NCI-H345 treated with DMSO at 0.1 percent for 48 hours (cell line): ENCODE measurements around the gene LAS1L.
"Not testable (repeated sequence)": the region's sequence is repeated elsewhere in the genome, so short reads cannot be mapped to it uniquely, and the experiment has no call there.

Experiments
- DNase-seq: peaks from one replicate; lab custom pipeline; 2025; ENCODE audit not compliant: unreplicated experiment; lab: John Stamatoyannopoulos, UW

Gene LAS1L

DNA sequence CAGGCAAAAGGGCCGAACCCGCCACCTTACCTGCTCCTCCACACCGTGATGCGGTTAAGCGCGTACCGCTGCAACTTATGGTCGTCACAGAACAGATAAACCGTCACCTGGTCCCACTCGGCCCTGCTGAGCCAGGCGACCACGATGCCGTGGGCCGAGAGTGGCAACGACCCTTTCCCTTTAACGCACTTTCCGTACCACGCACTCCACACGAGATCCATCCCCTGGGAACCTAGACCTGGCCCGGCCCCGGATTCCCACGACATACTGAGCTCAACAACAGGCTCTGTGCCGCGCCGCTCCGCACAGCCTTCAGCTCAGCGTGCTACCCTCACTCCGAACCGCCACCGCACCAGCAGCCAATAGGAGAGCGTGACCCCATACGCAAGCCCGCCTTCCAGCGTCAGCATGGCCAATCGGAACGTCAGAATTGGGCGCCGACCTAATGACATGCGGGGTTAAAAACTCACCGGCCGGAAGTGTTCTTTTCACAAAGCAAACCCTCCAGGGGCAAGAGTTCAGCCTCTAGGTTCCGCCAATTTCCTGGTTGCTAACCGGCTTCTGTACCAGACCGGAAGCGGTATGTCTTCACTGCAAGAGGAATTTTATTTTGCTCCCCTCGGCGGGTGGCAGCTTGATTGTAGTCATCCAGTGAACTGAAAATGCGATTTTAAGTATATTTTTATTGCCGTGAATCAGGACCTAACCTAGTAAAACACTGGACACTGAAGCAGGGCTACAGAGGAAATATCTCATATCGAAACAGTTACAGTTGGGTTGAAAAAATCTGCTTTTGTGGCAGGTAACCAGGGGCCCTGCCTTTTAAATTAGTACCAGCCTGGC, at the start of gene LAS1L:
Gene LAS1L (minus strand): TSS at position 338 of the 843 bp plus-strand sequence. CDS start 72 bp downstream, at position 266.
- DNase-seq, result peak; percentile 87

DNA sequence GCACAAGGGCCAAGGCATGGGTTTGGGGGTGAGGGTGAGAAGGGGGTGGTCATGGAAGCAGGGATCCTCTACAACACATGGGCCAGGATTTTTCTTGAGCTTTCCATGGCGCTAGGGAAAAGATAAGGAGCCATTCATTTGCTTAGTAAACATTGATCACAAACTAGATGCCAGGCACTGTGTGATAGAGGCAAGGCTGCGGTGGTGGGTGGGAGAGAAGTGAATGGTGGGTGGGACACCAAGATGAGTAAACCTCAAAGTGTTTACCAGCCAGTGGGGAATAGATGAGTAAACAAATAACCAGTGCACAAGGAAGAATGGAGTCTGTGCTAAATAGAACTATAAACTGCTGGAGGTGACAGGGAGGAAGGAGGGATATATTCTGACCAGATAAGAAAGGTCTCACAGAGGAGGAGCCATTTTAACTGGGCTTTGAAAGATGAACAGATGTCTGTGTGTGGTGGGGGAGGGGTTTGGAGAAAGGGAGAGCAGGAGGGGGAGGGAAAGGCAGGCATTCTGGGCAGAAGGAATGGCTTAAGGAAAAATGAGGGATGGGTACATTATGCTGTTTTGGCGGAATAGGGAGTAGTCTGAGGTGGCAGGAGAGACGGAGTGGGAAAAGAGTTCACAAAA, 48.0 kb upstream of the LAS1L start:
- no peak for DNase-seq

DNA sequence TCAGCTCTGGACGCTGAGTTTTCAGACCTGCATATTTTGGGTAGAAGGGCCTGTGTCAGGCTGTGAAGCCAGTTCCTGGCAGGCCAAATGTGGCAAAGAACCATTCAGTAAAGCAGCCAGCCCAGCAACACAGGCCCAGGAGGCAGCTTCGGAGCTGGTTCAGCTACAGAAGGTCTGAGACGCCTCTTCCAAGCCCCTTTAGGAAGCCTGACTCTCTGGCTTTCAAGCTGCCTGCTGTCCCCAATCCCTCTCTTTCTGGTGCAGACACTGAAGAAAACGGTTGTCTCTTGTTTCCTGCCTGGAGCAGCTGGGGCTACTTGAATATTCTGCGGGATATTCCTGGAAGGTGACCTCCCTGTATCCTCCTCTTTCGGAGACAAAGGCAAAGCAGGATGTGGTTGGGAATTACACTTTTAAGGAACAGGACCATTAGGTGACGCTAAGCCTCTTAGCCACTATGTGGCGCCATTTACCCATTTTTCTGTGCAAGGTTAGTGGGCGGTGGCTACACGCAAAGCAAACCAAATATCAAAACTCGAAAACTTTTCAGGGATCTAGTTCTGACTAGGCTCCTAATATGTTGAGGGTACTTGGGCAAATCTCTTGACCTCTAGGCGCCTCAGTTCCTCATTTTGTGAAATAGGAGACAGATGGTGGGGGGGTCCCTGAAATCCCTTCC, 47.2 kb upstream of the LAS1L start:
- DNase-seq, result peak; percentile 1

DNA sequence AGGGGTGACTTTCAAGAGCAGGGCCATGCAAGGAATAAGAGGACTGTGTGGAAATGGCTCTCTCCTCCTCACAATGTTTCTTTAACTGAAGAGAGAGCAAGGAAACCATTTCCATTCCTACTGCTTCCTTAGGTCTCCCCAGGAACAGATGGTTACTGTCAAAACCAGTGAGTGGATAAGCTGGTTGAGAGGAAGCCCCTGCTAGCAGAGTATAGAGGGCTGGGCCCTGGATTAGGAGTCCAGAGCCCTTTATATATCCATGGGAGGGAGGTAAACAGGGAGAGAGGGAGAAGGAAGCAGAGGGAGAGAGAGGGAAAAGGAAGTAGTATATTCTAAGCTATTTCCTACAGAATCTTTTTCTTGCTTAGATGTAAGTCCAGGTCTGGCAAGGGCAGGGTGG, 43.8 kb upstream of the LAS1L start:
- DNase-seq, result no peak

DNA sequence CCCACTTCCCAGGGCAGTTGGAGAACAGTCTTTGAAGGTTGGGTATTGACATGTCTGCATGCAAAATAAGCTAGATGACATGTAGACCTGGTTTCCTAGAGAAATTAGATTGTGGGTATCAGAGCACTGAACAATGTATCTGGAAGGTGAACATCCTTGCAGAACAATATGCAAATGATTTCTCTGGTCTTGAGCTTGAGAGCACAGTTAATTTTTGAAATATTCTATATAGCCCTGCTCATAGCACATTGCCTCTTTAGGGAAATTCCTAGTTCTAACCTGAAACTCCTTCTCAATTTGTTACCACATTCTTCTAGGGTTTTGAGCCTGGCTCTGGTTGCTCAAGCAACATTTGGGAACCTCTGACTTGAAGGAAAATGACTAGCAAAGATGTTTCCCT, 41.6 kb upstream of the LAS1L start:
- no peak for DNase-seq

DNA sequence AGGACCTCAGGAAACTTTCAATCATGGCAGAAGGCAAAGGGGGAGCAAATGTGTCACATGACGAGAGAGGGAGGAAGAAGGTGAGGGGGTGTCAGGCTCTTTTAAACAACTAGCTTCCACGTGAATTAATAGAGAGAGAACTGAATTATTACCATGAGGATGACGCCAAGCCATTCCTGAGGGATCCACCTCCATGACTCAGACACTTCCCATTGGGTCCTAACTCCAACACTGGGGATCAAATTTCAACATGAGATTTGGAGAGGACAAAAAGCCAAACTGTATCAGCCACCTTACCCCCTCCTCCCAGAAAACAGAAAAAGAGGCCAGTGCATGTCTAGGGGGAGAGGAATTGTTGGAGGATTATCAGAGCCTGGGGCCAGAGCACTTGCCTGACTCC, 40.4 kb upstream of the LAS1L start:
- DNase-seq, result no peak

DNA sequence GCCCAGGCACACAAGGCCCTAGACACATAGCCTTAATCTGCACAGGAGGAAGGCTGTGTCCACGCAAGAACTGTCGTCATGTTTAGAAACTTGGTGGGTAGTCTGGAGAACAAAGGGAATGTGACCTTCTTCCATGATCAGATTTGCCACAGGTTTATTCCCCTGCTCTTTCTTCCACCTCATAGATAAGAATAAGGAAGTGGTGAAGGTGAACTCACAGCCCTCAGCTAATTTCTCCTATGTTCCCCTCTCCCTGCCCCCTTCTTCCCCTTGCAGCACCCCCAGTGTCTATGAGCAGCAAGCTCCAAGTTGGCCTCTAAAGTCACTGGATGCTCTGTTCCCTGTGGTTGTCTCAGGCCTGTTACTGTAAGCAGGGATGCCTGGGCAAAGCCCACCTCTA, 39.8 kb upstream of the LAS1L start:
- DNase-seq, result no peak

DNA sequence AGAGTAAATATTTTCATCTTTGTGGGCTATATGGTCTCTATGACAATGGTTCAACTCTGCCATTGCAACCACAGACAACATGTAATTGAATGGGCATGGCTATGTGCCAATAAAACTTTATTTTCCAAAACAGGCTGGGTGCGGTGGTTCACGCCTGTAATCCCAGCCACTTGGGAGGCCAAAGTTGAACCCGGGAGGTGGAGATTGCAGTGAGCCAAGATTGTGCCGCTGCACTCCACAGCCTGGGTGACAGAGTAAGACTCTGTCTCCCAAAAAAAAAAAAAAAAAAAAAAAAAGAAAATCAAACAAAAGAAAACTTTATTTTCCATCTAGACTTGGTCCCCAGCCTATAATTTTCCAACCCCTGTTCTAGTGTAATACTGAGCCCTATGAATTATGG, 38.4 kb upstream of the LAS1L start:
- no peak for DNase-seq

DNA sequence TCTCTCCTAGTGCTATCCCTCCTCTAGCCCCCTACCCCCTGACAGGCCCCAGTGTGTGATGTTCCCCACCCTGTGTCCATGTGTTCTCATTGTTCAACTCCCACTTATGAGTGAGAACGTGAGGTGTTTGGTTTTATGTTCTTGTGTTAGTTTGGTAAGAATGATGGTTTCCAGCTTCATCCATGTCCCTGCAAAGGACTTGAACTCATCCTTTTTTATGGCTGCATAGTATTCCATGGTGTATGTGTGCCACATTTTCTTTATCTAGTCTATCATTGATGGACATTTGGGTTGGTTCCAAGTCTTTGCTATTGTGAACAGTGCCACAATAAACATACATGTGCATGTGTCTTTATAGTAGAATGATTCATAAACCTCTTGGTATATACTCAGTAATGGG, 28.3 kb upstream of the LAS1L start:
- DNase-seq, result not testable (repeated sequence)

DNA sequence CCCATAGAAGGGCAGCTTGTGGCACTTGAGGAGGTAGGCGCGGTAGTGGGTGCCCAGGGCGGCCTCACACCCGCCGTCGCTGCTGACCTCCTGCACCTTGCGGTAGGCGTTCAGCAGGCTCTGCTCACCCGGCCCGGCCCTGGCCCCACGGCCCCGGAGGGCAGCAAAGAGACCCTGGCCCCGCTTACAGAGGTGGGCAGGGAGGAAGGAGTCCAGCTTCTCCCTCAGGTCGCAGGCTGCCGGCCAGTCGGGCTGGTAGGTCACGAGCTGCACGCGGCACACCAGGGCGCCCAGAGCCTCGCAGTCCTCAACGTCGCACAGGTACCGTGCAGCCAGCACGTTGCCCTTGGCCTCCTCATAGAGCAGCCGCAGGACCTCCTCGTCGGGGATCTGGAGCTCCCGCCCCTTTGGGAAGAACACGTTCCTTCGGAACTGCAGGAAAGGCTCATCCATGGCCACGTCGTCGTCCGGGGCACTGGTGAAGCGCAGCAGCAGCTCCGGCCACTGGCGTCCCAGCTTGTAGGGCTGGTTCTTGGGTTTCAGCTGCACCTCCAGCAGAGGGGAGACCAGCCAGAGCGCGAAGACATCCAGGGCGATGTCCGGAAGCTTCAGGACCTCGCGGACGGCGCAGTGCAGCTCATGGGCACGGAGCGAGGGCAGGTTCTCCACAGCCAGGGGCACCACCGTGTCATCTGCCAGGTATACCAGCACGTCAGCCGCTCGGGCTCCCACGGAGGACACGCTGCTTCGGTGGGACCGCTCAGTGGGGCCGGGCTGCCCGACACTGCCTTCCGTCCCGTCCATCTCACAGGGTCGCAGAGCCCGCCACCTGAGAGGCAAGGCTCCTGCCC, 17.1 kb upstream of the LAS1L start:
- DNase-seq, result no peak

DNA sequence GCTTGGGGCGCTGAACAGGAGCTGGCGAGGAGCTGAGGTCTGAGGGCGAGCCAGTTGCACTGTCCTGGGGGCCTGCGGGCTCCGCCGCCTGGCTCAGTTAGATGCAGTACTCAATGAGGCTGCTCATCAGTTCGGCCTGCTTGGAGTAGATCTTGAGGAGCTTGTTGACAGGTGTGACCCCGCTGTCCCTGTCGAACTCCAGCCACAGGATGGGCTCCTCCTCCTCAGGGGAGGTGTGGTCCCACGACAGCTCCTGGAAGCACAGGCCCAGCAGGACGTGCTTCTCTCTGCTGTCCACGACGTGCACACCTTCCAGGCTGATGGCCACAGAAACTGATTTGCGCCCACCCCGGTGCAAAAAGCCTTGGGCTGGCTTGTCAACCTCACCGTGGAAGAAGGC, 16.5 kb upstream of the LAS1L start:
- no peak for DNase-seq

DNA sequence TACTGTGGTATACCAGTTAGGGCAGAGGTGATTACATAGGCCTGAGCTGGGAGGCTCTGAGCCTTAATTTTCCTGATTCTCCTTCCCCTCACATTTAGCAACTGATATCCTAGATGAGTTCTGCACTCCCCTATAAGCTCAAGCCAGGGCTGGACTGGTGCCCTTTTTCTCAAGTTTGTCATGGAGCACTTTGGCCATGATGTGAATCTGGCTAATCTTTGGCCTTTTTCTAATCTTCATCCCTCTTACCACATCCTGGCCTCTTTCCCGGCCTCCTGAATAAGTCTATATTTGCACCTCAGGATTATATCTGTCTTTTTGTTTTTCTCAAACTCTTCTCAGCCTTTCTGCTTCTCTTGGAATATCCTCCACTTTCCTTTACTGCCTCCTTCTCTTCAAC, 10.9 kb upstream of the LAS1L start:
- no peak for DNase-seq

DNA sequence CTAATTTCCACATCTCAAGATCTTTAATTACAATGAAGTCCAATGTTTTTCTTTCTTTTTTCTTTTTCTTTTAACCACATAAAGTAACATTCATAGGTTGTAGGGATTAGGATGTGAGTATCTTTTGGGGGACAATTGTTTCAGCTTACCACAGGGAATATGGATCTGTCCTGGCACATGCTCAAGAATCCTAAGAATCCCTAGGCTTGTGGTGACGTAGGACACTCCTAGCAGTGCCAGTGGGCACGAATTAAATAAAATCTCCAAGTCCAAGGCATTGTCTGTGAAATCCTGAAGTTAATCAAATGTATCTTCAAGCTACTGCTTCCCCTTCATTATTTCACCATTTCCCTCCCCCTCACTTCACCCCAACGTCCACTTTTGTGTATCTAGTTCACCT, 2.6 kb upstream of the LAS1L start:
- DNase-seq, result no peak

DNA sequence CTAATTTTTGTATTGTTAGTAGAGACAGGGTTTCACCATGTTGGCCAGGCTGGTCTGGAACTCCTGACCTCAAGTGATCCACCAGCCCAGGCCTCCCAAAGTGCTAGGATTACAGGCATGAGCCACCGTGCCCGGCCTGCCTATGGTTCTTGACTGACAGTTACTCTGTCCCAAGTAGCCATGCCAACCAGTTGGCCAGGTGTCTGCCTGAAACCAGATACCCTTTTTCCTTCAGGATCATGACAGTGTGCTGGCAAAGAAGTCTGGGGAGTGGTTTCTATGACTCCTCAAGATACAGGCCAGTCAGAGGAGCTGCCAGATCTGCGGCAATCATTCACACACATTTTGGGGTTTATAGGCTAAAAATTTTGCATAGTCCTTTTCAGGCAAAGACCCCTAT, 1.7 kb upstream of the LAS1L start:
- DNase-seq, result no peak

DNA sequence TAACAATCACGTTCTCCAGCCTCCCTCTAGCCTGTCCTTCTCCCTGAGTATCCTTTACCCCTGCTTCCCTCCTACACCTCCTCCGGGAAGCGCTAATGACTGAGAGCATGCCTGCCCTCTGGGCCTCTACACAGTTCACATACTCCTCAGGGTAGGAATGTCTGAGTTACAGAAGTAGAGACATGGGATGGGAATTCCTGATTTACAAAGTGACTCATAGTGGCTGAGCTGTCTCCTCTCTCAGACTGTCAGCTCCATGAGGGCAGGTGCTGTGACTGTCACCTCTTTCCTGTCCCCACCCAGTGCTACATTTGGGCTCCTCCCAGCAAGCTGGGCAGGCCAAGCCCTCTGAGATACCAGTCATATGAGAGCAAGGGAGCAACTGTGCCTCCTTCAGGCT, 2.6 kb downstream of the LAS1L start:
- no peak for DNase-seq

DNA sequence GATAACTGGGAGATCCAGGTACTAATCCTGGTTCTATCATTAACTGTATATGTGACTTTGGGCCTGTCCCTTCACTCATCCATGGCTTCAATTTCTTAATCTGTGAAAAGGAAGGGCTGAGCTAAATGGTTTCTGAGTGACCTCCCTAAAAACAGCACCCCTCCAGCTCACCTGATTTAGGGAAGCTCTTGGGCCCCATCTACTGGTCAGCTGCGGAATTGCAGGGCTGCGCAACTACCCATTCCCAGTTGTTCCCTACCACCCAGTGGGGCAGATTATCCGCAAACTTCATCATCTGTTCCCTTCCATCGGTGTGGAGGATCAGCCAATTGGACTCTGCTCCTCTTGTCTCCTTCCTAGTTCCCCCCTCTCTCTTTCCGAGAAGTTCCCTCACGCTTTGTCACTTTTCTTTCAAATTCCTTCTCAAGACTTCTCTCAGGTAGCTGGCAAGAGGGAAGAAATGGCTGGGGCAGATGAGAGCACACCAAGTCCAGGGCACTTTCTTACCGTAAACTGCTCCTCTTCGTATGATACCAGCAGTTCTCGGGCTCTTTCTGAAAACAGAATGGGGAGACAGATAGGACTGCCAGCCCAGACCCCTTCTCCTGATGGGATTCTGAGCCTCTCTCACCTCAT, 5.8 kb downstream of the LAS1L start:
- no peak for DNase-seq

DNA sequence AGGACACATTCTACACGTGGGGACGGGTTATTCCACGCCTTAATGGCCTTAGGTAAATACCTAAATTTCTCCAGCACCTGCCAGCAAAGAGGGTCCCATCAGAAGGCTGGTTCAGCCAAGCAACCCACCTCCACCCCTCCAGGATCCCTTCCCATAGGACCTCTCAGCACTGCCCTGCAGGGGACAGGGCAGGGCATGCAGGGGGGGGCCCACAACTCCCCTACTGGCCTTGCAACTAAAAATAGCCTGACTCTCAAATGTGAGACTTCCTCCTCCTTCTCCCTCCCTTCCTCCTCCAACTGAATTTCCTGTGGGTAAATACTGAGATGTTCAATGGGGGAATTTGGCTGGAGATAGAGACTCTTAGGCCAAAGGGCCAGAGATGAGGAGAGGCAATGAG, 6.3 kb downstream of the LAS1L start:
- no peak for DNase-seq

DNA sequence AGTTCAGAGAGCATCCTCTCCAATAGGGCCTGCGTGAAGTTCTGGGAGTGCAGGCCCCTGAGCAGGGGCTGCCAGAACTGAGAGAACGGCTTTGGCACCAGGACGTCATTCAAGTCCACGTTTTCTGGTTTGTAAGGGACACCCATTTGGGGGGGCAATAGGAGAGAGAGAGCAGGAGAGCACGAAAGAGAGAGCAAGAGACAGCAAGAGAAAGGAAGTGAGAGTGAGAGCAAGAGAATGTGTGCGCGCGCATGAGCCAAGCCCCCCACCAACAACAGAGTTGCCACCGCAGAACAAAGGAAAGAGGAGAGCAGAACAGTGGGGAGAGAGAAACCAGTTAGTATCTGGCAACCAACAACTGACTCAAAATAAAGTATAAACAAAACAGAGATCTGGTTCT, 10.4 kb downstream of the LAS1L start:
- DNase-seq, result no peak

DNA sequence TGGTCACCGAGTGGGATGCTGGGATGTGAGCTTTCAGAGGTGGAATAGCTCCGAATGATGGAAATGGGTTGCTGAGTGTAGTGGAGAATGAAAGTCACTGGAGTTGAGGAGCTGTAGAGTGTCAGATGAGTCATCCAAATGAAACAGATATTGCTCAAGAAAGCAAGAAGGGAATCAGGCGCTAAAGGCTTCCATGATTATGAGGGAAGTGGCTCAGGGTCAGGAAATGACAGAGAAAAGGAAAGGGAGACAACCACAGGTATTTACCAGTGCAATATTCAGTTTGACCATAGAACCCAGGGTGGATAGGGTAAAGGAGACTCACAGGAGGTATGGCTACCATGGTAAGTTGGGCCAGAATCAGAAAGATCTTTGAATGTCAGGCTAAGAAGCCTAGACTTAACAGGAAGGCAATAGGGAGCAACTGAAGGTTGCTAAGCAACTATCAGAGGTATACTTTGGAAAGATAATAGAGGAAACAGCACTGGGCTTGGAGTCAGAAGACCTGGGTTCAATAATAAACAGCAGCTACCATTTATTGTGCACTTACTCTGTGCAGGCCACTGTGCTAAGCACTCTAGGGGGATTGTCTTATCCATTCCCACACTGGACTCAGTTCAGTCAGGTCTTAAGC, 11.7 kb downstream of the LAS1L start:
- DNase-seq, result no peak

DNA sequence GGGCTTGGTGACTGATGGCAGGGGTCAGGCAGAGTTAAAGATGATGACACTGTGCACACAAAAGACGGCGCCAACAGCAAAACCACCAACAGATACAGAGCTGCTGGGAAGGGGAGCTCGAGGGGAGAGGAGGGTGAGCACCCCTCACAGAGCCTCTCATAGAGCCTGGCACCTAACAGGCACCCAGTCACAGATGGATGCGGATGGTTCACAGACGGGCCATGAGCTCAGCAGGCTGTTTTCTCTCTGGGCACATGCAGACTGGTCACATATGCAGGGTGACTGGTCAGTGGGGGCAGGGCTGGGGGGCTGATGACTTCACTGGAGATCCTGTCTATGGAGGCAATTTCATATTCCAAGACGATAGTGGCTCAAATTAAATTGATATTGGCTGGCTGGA, 15.1 kb downstream of the LAS1L start:
- not testable (repeated sequence) for DNase-seq
